MM.1S (cell line): ENCODE measurements around the gene LRRTM4.

Source experiments
- DNase-seq: peaks from one replicate; pipeline ENCODE4 v3.0.0-alpha.2; 2015
- H2AFZ ChIP-seq: fragments of 300-600 bp; sonication (generic); 2 replicates; pipeline ENCODE4 v1.6.0; 2016; ENCODE audit warnings: antibody characterized with exemption, low read length
- H3F3A ChIP-seq: fragments of 300-600 bp; sonication (generic); 2 replicates; pipeline ENCODE4 v1.6.1; 2016; ENCODE audit warnings: mild to moderate bottlenecking, antibody characterized with exemption, low read length, moderate library complexity, mixed read lengths; ENCODE audit not compliant: insufficient read depth
- H3K27ac ChIP-seq: fragments of 300-600 bp; sonication (generic); 2 replicates; pipeline ENCODE4 v1.5.1; 2016; ENCODE audit warnings: mild to moderate bottlenecking, low read length
- H3K27me3 ChIP-seq: fragments of 300-600 bp; sonication (generic); replicated peaks from 2 replicates; pipeline ENCODE4 v1.6.0; 2016; ENCODE audit warnings: low read length; ENCODE audit not compliant: insufficient read depth
- H3K36me3 ChIP-seq: fragments of 300-600 bp; sonication (generic); replicated peaks from 2 replicates; pipeline ENCODE4 v1.6.1; 2016; ENCODE audit warnings: mild to moderate bottlenecking, low read length, mixed read lengths; ENCODE audit not compliant: insufficient read depth
- H3K4me1 ChIP-seq: fragments of 300-600 bp; sonication (generic); 2 replicates; pipeline ENCODE4 v1.6.1; 2016; ENCODE audit warnings: low read length, mixed read lengths
- H3K4me2 ChIP-seq: fragments of 300-600 bp; sonication (generic); 2 replicates; pipeline ENCODE4 v1.6.0; 2016; ENCODE audit warnings: low read depth, low read length
- H3K4me3 ChIP-seq: fragments of 300-600 bp; sonication (generic); 2 replicates; pipeline ENCODE4 v1.5.1; 2016; ENCODE audit warnings: low read length, mixed read lengths
- H3K79me2 ChIP-seq: fragments of 300-600 bp; sonication (generic); 2 replicates; pipeline ENCODE4 v1.6.1; 2016; ENCODE audit warnings: mixed run types, low read length, mixed read lengths
- H3K9ac ChIP-seq: fragments of 300-600 bp; sonication (generic); 2 replicates; pipeline ENCODE4 v1.6.1; 2016; ENCODE audit warnings: low read length, mixed read lengths
- H3K9me2 ChIP-seq: fragments of 300-600 bp; sonication (generic); replicated peaks from 2 replicates; pipeline ENCODE4 v1.6.1; 2016; ENCODE audit warnings: mild to moderate bottlenecking, low read length, mixed read lengths; ENCODE audit not compliant: insufficient read depth
- H3K9me3 ChIP-seq: fragments of 300-600 bp; sonication (generic); replicated peaks from 2 replicates; pipeline ENCODE4 v1.6.1; 2016; ENCODE audit warnings: mild to moderate bottlenecking, low read length, mixed read lengths; ENCODE audit not compliant: insufficient read depth
- H4K20me1 ChIP-seq: fragments of 300-600 bp; sonication (generic); 2 replicates; pipeline ENCODE4 v1.6.1; 2016; ENCODE audit warnings: mild to moderate bottlenecking, low read length, moderate library complexity, mixed read lengths; ENCODE audit not compliant: insufficient read depth
- CTCF ChIP-seq: fragments of 300-600 bp; sonication (generic); IDR thresholded peaks from 2 replicates; pipeline ENCODE4 v1.5.1; 2016; ENCODE audit warnings: antibody characterized with exemption, low read length, mixed read lengths
- EZH2 ChIP-seq: fragments of 300-600 bp; sonication (generic); optimal IDR thresholded peaks from 2 replicates; pipeline ENCODE3; 2017; ENCODE audit warnings: low read depth, mild to moderate bottlenecking, antibody characterized with exemption, low read length, mixed read lengths
- EZH2phosphoT487 ChIP-seq: fragments of 300-600 bp; sonication (generic); IDR thresholded peaks from 2 replicates; pipeline ENCODE4 v1.6.1; 2018; ENCODE audit warnings: antibody characterized with exemption, low read length

Gene LRRTM4

GRCh38 chr2:77007686-77008085 is 514.5 kb downstream of the LRRTM4 start:
- Histone ChIP-seq H2AFZ (no peak overlapping the region), H3K9me2 (no peaks in the 10 kb centered on the region), H3K4me2 (no peak overlapping the region), H3K4me3 (no peak overlapping the region), H3K79me2 (no peaks in the 10 kb centered on the region), H3K9ac (no peak overlapping the region), H4K20me1 (no peaks in the 10 kb centered on the region), H3K27me3 (no peaks in the 10 kb centered on the region), H3F3A (no peaks in the 10 kb centered on the region), H3K9me3 (no peaks in the 10 kb centered on the region), H3K4me1 (no peaks in the 10 kb centered on the region), H3K27ac (no peak overlapping the region), H3K36me3 (no peaks in the 10 kb centered on the region)
- TF ChIP-seq CTCF (no peak), EZH2phosphoT487 (no peak), EZH2 (no peak)
- DNase-seq = no peak

GRCh38 chr2:77005522-77005921 is 516.7 kb downstream of the LRRTM4 start:
- H3K4me1 ChIP-seq = no peaks in the 10 kb centered on the region
- H4K20me1 ChIP-seq = no peaks in the 10 kb centered on the region
- no peak overlapping the region for H2AFZ ChIP-seq
- H3K4me3 ChIP-seq = no peak overlapping the region
- H3K36me3 ChIP-seq = no peaks in the 10 kb centered on the region
- H3K27ac ChIP-seq = no peak overlapping the region
- no peaks in the 10 kb centered on the region for H3K79me2 ChIP-seq
- no peak overlapping the region for H3K9ac ChIP-seq
- TF ChIP-seq EZH2 (no peak), CTCF (no peak), EZH2phosphoT487 (no peak)
- no peaks in the 10 kb centered on the region for H3K9me2 ChIP-seq
- H3F3A ChIP-seq = no peaks in the 10 kb centered on the region
- DNase-seq = no peak
- H3K4me2 ChIP-seq = no peak overlapping the region
- no peaks in the 10 kb centered on the region for H3K9me3 ChIP-seq
- no peaks in the 10 kb centered on the region for H3K27me3 ChIP-seq

- Histone ChIP-seq H3K4me3 (no peak overlapping the region), H3K79me2 (no peaks in the 10 kb centered on the region), H3K27ac (no peak overlapping the region), H3K9me2 (no peaks in the 10 kb centered on the region), H3K9me3 (no peaks in the 10 kb centered on the region), H2AFZ (no peak overlapping the region), H3K4me1 (no peaks in the 10 kb centered on the region), H3K36me3 (no peaks in the 10 kb centered on the region), H4K20me1 (no peaks in the 10 kb centered on the region), H3F3A (no peaks in the 10 kb centered on the region), H3K9ac (no peak overlapping the region), H3K27me3 (no peaks in the 10 kb centered on the region), H3K4me2 (no peak overlapping the region)
- TF ChIP-seq CTCF (no peak), EZH2phosphoT487 (no peak), EZH2 (no peak)
- DNase-seq = no peak
These were observed 520.3 kb downstream of the LRRTM4 start for GRCh38 chr2:77001895-77002294.
